Kidney epithelial cell (primary cell): ENCODE data around the gene ANXA6. TPM values are rescaled to one million over a fixed set of nuclear protein-coding genes. Genes with fewer than 3 reads are reported as not detected.

Experiments
- DNase-seq: peaks from one replicate; pipeline ENCODE4 v3.0.0-alpha.2; 2010; ENCODE audit warnings: low read depth
- H3K27me3 ChIP-seq: 2 replicates; pipeline ENCODE4 v1.6.0; 2011; ENCODE audit warnings: low read length; ENCODE audit not compliant: control insufficient read depth, insufficient read depth
- H3K36me3 ChIP-seq: 2 replicates; pipeline ENCODE4 v1.5.1; 2011; ENCODE audit warnings: low read length; ENCODE audit not compliant: control insufficient read depth, insufficient read depth
- H3K4me3 ChIP-seq: 2 replicates; pipeline ENCODE4 v1.5.1; 2011; ENCODE audit warnings: low read depth, mild to moderate bottlenecking, control low read depth, low read length
- CTCF ChIP-seq: IDR thresholded peaks from 2 replicates; pipeline ENCODE4 v1.5.1; 2011; ENCODE audit warnings: mild to moderate bottlenecking, moderate library complexity, low read length, control low read depth, inconsistent platforms; ENCODE audit not compliant: insufficient read depth, poor library complexity, severe bottlenecking
- total RNA-seq: library from RNA; depleted of rRNA; stranded (reverse); fragments of >200 nt; gene quantifications from 2 replicates; pipeline ENCODE4 v1.2.3, GENCODE V29; 2015

ANXA6 gene
- total RNA-seq, 1 donor from 2014 or later, result 59.9 TPM

GRCh38 chr5:151100681-151101080 lies 56.9 kb downstream of the ANXA6 start:
- TF ChIP-seq CTCF, result no peak
- Histone ChIP-seq H3K36me3 (peaks cover 3% of the 10 kb centered on the region), H3K27me3 (no peaks in the 10 kb centered on the region)

DNA sequence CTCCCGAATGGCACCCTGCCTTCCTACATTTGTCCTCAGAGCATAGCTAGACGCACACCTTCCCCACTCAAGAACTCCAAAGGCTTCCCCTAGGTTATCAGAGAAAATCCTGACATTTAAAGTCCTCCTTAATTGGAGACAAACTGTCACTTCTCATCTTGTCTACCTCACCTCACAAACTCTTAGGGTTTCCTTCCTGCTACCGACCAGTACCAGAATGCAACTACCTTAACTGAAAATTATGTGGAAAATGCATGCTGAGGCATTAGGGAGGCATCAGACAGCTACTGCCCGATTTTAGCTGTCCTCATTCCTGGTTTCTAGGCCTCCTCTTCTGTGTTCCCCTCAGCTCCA lies 58.8 kb downstream of the ANXA6 start:
- Histone ChIP-seq H3K4me3 (no peak overlapping the region), H3K36me3 (no peaks in the 10 kb centered on the region), H3K27me3 (no peaks in the 10 kb centered on the region)
- no peak for DNase-seq
- no peak for TF ChIP-seq CTCF

More at GRCh38 chr5:151100681-151101080, 56.9 kb downstream of the ANXA6 start:
- no peak overlapping the region for H3K4me3 ChIP-seq
- no peak for DNase-seq

- H3K4me3 ChIP-seq, result no peak overlapping the region
- H3K27me3 ChIP-seq, result no peaks in the 10 kb centered on the region
- no peaks in the 10 kb centered on the region for H3K36me3 ChIP-seq
- no peak for TF ChIP-seq CTCF
- no peak for DNase-seq
These were observed 59.5 kb downstream of the ANXA6 start for GRCh38 chr5:151097820-151098767.

DNA sequence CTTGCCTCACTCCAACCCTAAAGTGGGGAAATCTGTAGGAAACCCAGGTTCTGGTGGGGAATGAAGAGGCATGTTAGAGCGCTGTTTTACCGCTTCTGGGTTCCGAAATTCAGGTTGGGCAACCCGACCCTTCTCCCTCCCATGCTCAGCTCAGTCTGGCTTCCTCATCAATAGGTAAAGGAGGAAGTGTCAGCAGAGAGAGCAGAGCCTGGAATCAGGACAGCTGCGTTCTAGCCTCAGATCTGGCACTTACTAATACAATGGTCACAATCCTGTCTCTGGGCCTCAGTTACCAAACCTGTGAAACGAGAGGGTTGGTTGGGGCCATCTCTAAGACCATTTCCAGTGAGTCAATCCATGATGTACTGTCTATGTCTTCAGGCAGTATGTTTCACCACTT lies 60.5 kb downstream of the ANXA6 start:
- TF ChIP-seq CTCF, result no peak
- no peak for DNase-seq
- Histone ChIP-seq H3K36me3 (no peaks in the 10 kb centered on the region), H3K4me3 (no peak overlapping the region), H3K27me3 (no peaks in the 10 kb centered on the region)

- H3K27me3 ChIP-seq, result no peaks in the 10 kb centered on the region
- H3K4me3 ChIP-seq, result no peak overlapping the region
- H3K36me3 ChIP-seq, result no peaks in the 10 kb centered on the region
- no peak for DNase-seq
- TF ChIP-seq CTCF, result no peak
These were observed 61.6 kb downstream of the ANXA6 start for GRCh38 chr5:151096001-151096373.
